ENCODE measurements around the gene TRAM2.

DNA sequence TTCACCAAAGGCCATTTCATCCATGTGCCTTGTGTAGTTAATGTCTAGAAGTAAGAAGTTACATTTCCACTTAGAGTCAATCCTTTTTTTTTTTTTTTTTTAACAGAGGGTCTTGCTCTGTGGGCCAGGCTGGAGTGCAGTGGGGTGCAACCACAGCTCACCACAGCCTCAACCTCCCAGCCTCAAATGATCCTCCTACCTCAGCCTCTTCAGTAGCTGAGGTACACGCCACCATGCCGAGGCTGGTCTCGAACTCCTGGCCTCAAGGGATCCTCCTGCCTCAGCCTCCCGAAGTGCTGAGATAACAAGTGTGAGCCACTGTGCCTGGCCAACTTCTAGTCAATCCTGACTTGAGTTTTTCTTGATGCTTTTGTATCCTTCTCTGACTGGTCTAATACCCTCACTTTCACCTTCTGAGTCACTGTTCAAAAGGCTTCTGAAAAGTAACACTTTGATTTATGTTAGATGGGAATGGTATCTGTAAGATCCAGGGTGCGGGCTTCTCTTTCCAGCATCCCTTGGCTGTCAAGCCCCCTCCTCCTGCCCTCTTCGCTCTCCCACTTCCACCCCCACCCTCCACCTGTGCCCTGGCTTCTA, 22.1 kb downstream of the TRAM2 start:
- TF ChIP-seq CTCF (IDR thresholded peaks at IDR 0.05; ENCODE audit: extremely low read depth in 1 of 2, insufficient read depth in 1 of 2, low read depth in 1 of 2, low read length in 2 of 2) (no peak), POLR2AphosphoS5 (IDR thresholded peaks at IDR 0.05; ENCODE audit: insufficient read depth, low read depth, low read length) (no peak), EZH2 (IDR thresholded peaks at IDR 0.05; ENCODE audit: borderline replicate concordance, low read depth, low read length, severe bottlenecking) (no peak), POLR2A (IDR thresholded peaks at IDR 0.05; ENCODE audit: low read depth, low read length) (no peak)

Measured in endothelial cell of umbilical vein (primary cell).